GM12878 (cell line): ENCODE measurements around the gene RNF186. TPM values are rescaled to one million over a fixed set of nuclear protein-coding genes. Genes with fewer than 3 reads are reported as not detected.

ENCODE experiments used
- ATAC-seq: fragments of 200-7000 bp; cut with Tn5 transposase; 3 replicates; pipeline ENCODE4 v1.9.1; 2020; ENCODE audit warnings: mild to moderate bottlenecking, moderate library complexity
- BruUV-seq: library from RNA; stranded (reverse); fragments of 400-500 nt; replicated peaks from 2 replicates; lab custom pipeline; 2021; lab: Mats Ljungman, UMichigan
- CTCF ChIA-PET: fragments of 300-600 bp; sonication (Branson Sonifier 250); formaldehyde crosslinking; extraction: SDS; loops from one replicate; lab custom pipeline; 2021; ENCODE audit warnings: inconsistent platforms; lab: Yijun Ruan, JAX
- POLR2A ChIA-PET: fragments of 350-600 bp; formaldehyde crosslinking; extraction: SDS; loops from one replicate; lab custom pipeline; 2021; ENCODE audit warnings: inconsistent platforms; lab: Charles Lee
- RAD21 ChIA-PET: fragments of 300-600 bp; sonication (Branson Sonifier 250); formaldehyde crosslinking; loops from one replicate; lab custom pipeline; 2023; ENCODE audit warnings: antibody characterized with exemption; ENCODE audit not compliant: unreplicated experiment; lab: Charles Lee
- SMC1A ChIA-PET: fragments of 300-600 bp; sonication (Branson Sonifier 250); formaldehyde crosslinking; loops from one replicate; lab custom pipeline; 2023; ENCODE audit not compliant: unreplicated experiment, uncharacterized antibody; lab: Charles Lee
- DNase-seq: peaks from one replicate; pipeline ENCODE4 v3.0.0-alpha.2; 2011; ENCODE audit warnings: low read depth, low spot score
- FAIRE-seq: peaks from 3 replicates; lab custom pipeline; 2011; peaks lifted over from hg19 to GRCh38; lab: Jason Lieb, UNC
- H2AFZ ChIP-seq: 2 replicates; pipeline ENCODE4 v1.6.0; 2011; ENCODE audit warnings: low read depth, low read length, control low read depth; ENCODE audit not compliant: control insufficient read depth
- H3K27ac ChIP-seq: 2 replicates; pipeline ENCODE4 v1.5.1; 2011; ENCODE audit warnings: control low read depth; ENCODE audit not compliant: control insufficient read depth, insufficient read depth
- H3K27me3 ChIP-seq, 2 experiments: replicated peaks in 1 of 2; 2 replicates each; pipeline versions ENCODE4 v1.6.0 to v1.6.1; 2011; ENCODE audit warnings: low read length in 1 of 2; ENCODE audit not compliant: control insufficient read depth in 2 of 2, insufficient read depth in 2 of 2
- H3K36me3 ChIP-seq, 2 experiments: 2 replicates each; pipeline ENCODE4 v1.5.1; 2011; ENCODE audit warnings: low read length in 1 of 2; ENCODE audit not compliant: control insufficient read depth in 2 of 2, insufficient read depth in 2 of 2
- H3K4me1 ChIP-seq: 2 replicates; pipeline ENCODE4 v1.6.1; 2011; ENCODE audit warnings: mild to moderate bottlenecking, low read length, moderate library complexity, mixed read lengths; ENCODE audit not compliant: control insufficient read depth, insufficient read depth
- H3K4me2 ChIP-seq: 2 replicates; pipeline ENCODE4 v1.6.0; 2011; ENCODE audit warnings: control low read depth; ENCODE audit not compliant: control insufficient read depth, insufficient read depth
- H3K4me3 ChIP-seq: fragments of 200-600 bp; sonication (generic); 2 replicates; pipeline ENCODE4 v1.5.1; 2016
- H3K79me2 ChIP-seq: 2 replicates; pipeline ENCODE4 v1.6.0; 2011; ENCODE audit warnings: low read length; ENCODE audit not compliant: control insufficient read depth, insufficient read depth
- H3K9ac ChIP-seq: 2 replicates; pipeline ENCODE4 v1.8.0; 2011; ENCODE audit warnings: low read length, control low read depth, mixed read lengths; ENCODE audit not compliant: control insufficient read depth, insufficient read depth
- H3K9me3 ChIP-seq: replicated peaks from 3 replicates; pipeline ENCODE4 v1.5.1; 2011; ENCODE audit warnings: mild to moderate bottlenecking, low read length; ENCODE audit not compliant: control insufficient read depth, insufficient read depth
- H4K20me1 ChIP-seq: 2 replicates; pipeline ENCODE4 v1.6.0; 2011; ENCODE audit not compliant: control insufficient read depth, insufficient read depth
- EED ChIP-seq: sonication (generic); IDR thresholded peaks from 2 replicates; pipeline ENCODE4 v1.6.1; 2016; ENCODE audit warnings: antibody characterized with exemption, low read depth
- ETV6 ChIP-seq, 2 experiments: fragments of 450-650 bp in 1 of 2; IDR thresholded peaks in 1 of 2; conservative IDR thresholded peaks in 1 of 2; 2 replicates each; pipeline ENCODE4 v1.6.1; 2014; ENCODE audit warnings: antibody characterized with exemption in 1 of 2, borderline replicate concordance in 1 of 2, low read depth in 1 of 2, mild to moderate bottlenecking in 1 of 2, moderate library complexity in 1 of 2
- HCFC1 ChIP-seq: fragments of 150-350 bp; IDR thresholded peaks from 2 replicates; pipeline ENCODE4 v1.6.1; 2014; ENCODE audit warnings: low read length
- POLR2AphosphoS2 ChIP-seq: IDR thresholded peaks from 2 replicates; pipeline ENCODE4 v1.6.1; 2011; ENCODE audit warnings: low read depth, mild to moderate bottlenecking, low read length, improper control_type of control experiment, moderate library complexity
- SMAD5 ChIP-seq: IDR thresholded peaks from 2 replicates; pipeline ENCODE4 v1.6.1; 2016; ENCODE audit warnings: antibody characterized with exemption, low read depth
- WGBS: methylation state at CpG from one replicate; pipeline ENCODE4 v1.1.6; 2016; ENCODE audit warnings: low lambda C conversion rate; ENCODE audit not compliant: insufficient replicate concordance, insufficient coverage; ENCODE audit errors: missing lambda C conversion rate; 5-methylcytosine and 5-hydroxymethylcytosine counted together
- in situ Hi-C: fragments of 300-500 bp; cut with MboI; formaldehyde crosslinking; loops from 9 replicates; pipeline ENCODE4 v1.14.3; 2018; ENCODE audit warnings: mixed read lengths
- intact Hi-C: fragments of 100-400 bp; cut with micrococcal nuclease; formaldehyde crosslinking; loops from one replicate; pipeline ENCODE4 v1.14.2; 2022; ENCODE audit not compliant: unreplicated experiment
- polyA plus RNA-seq, 11 experiments: library from polyadenylated mRNA; depleted of rRNA in 4 of 11; unstranded in 6 of 11; stranded (reverse) in 5 of 11; fragments of >200 nt; fragmentation: Nextera tagmentation in 4 of 11; fragmentation: Illumina TruSeq in 1 of 11; extraction: Ambion mirVana in 4 of 11; extraction: Trizol in 1 of 11; gene quantifications; 1 replicate in 1 of 11; 2 replicates in 10 of 11; pipeline versions ENCODE4 v1.2.1 to v1.2.3, GENCODE V29; 2011 to 2016; ENCODE audit warnings: inconsistent platforms in 2 of 11, missing spikeins in 2 of 11, low read depth in 1 of 11
- total RNA-seq, 4 experiments: library from RNA; depleted of rRNA in 3 of 4; stranded (reverse); fragments of >200 nt in 3 of 4; fragmentation: Illumina TruSeq in 1 of 4; extraction: Trizol in 1 of 4; gene quantifications; 2 replicates each; pipeline versions ENCODE4 v1.2.1 to v1.2.3, GENCODE V29; 2013 to 2021
- TF ChIP-seq, protein P1 (sequence below): fragments of 450-650 bp; IDR thresholded peaks from 2 replicates; pipeline ENCODE4 v1.6.1; 2018; ENCODE audit warnings: mild to moderate bottlenecking, low read depth, moderate library complexity; ENCODE audit not compliant: partially characterized antibody

RNF186 gene
- total and polyA plus RNA-seq, 10 of the 15 experiments (the other 5 are each of a cell fraction or from before 2014, with no cell fraction given), result not detected

DNA sequence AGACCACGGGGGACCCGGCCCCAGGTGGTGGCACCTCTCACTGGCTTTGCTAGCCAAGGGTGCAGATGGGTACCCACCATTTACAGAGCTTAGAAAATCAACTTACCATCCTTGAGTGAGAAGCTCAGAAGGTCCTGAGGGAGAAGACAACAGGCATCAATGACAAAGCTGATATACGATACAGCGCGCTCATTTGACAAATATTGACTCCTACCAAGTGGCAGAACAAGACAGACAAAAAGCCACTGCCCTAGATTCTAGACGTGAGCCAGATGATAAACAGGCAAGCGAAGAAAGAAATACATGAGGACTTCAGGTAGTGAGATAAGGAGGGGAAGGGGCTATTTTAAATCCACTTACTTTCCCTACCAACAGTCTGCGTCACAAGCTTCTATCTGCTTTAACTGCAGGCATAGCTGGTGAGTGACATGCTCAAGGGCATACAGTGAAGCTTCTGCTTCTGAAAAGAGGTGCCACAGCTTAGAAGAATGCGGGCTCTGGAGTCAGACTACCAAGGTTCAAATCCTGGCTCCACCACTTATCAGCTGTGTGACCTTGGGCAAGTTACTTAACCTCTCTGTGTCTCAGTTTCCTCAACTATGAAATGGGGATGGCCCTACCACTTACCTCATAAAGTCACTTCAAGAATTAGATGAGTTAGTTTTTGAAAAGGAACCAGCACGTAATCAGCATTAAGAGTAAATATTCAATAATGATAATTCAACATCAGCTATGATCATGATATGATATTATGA is 44.5 kb downstream of the RNF186 start (continued):
- TF ChIP-seq, protein P1, sequence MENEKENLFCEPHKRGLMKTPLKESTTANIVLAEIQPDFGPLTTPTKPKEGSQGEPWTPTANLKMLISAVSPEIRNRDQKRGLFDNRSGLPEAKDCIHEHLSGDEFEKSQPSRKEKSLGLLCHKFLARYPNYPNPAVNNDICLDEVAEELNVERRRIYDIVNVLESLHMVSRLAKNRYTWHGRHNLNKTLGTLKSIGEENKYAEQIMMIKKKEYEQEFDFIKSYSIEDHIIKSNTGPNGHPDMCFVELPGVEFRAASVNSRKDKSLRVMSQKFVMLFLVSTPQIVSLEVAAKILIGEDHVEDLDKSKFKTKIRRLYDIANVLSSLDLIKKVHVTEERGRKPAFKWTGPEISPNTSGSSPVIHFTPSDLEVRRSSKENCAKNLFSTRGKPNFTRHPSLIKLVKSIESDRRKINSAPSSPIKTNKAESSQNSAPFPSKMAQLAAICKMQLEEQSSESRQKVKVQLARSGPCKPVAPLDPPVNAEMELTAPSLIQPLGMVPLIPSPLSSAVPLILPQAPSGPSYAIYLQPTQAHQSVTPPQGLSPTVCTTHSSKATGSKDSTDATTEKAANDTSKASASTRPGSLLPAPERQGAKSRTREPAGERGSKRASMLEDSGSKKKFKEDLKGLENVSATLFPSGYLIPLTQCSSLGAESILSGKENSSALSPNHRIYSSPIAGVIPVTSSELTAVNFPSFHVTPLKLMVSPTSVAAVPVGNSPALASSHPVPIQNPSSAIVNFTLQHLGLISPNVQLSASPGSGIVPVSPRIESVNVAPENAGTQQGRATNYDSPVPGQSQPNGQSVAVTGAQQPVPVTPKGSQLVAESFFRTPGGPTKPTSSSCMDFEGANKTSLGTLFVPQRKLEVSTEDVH, result no peak
- TF ChIP-seq HCFC1, result no peak
- no peak for TF ChIP-seq EED

DNA sequence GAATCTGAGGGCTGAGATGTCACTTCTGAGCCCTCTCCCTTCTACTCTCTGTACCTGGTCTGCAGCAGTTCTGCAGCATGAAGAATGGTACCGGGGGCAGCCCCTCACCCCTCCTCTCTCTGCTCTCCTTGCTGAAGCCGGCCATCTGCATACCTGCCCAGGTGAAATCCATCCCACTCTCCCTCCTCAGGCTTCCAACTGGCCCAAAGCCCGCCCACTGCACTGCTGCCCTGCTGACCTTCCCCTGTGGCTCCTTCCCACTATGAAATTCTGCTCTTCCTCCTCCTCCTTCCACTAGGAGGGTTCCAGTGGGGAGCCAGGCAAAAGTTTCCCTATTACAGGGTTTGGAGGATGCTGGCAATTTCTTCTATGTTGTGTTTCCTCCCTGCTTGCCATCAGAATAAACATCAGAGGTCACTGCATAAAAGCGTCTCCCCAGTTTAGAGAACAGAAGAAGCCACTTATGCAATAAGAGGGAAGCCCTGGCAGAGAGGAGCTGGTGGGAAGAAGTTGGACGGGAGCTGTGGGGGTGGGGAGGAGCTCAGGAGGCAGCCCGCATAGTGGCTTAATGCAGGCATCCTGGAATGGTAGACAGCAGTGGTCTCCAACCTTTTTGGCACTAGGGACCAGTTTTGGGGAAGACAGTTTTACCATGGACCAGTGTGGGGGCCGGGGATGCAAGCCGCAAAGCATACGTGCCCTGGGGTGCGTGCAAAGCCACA is 45.7 kb downstream of the RNF186 start:
- FAIRE-seq (no peak), DNase-seq (no peak), ATAC-seq (no peak)
- no peak overlapping the region for H2AFZ ChIP-seq
- no peaks in the 10 kb centered on the region for H4K20me1 ChIP-seq
- BruUV-seq, result no TSS peak
- TF ChIP-seq SMAD5, result no peak
- no peak for TF ChIP-seq ETV6 (conservative IDR thresholded peaks at IDR 0.05 in 1 of 2, IDR thresholded peaks at IDR 0.05 in 1 of 2; ENCODE audit: borderline replicate concordance in 1 of 2, low read depth in 1 of 2)
- TF ChIP-seq POLR2AphosphoS2, result no peak
- ChIA-PET SMC1A (no interaction called here), CTCF (interaction anchor here (1.4 kb wide), 1 partner anchor 8 kb away, joined by 3 read pairs; no protein-coding TSS in a partner anchor), RAD21 (no interaction called here), POLR2A (no interaction called here)
- H3K9me3 ChIP-seq, result no peaks in the 10 kb centered on the region
- no peak overlapping the region for H3K4me2 ChIP-seq
- no peak overlapping the region for H3K27ac ChIP-seq
- no peak overlapping the region for H3K4me3 ChIP-seq
- no peak overlapping the region for H3K9ac ChIP-seq
- WGBS, result 87% methylated on average over 8 of the region's 10 CpGs
- H3K27me3 ChIP-seq, result no peaks in the 10 kb centered on the region
- in situ Hi-C loops, result no loop called here
- H3K36me3 ChIP-seq, result peaks cover 0 to 3% of the 10 kb centered on the region in 2 experiments; a peak in 2 of 4 replicates
- peaks cover 3% of the 10 kb centered on the region for H3K4me1 ChIP-seq
- intact Hi-C loops, result no loop called here
- no peaks in the 10 kb centered on the region for H3K79me2 ChIP-seq
